Endometrium (tissue), 2 donors: Measurements from ENCODE around the gene MAML3.

Source experiments
- FAIRE-seq: peaks from 2 replicates; lab custom pipeline; 2012; peaks lifted over from hg19 to GRCh38; lab: Jason Lieb, UNC
- donor health status: control.
- donor health status: control.

Gene MAML3

GRCh38 chr4:140156529-140157171 is 2.7 kb upstream of the MAML3 start:
- FAIRE-seq: no peak

DNA sequence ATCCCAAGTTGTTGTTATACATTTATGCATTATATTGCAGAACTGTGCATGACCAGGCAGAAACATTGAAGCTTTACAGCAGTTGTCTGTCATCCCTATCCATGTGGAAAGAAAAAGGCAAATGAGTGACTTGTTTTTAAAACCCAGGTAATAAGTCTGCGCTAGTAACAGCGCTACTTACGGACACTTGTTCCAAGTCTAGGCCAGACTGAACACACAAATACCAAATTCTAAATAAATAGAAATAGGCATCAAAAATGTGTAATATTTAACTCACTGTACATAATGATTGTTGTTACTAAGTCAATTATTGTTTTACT is 548 bp upstream of the MAML3 start:
- FAIRE-seq: no peak

DNA sequence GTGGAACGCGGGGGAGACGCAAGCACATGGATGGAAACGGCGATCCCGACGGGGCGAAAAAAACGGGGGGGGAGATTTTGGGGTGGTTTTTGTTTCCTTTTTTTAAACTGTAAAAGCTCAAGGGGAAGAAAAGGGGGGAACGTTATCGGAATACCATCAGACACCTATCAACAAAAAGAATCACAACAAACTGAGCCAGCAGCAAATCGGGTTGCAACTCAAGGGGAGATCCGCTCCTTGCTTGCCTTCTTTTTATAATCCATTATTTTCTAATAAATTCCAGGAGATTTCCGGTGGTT is 616 bp downstream of the MAML3 start:
- FAIRE-seq: no peak

- FAIRE-seq: no peak
Measured at GRCh38 chr4:140152751-140153418, 1.1 kb downstream of the MAML3 start.

GRCh38 chr4:140152013-140152703 is 1.8 kb downstream of the MAML3 start:
- FAIRE-seq: no peak

GRCh38 chr4:140151699-140152012 is 2.3 kb downstream of the MAML3 start:
- no peak for FAIRE-seq

DNA sequence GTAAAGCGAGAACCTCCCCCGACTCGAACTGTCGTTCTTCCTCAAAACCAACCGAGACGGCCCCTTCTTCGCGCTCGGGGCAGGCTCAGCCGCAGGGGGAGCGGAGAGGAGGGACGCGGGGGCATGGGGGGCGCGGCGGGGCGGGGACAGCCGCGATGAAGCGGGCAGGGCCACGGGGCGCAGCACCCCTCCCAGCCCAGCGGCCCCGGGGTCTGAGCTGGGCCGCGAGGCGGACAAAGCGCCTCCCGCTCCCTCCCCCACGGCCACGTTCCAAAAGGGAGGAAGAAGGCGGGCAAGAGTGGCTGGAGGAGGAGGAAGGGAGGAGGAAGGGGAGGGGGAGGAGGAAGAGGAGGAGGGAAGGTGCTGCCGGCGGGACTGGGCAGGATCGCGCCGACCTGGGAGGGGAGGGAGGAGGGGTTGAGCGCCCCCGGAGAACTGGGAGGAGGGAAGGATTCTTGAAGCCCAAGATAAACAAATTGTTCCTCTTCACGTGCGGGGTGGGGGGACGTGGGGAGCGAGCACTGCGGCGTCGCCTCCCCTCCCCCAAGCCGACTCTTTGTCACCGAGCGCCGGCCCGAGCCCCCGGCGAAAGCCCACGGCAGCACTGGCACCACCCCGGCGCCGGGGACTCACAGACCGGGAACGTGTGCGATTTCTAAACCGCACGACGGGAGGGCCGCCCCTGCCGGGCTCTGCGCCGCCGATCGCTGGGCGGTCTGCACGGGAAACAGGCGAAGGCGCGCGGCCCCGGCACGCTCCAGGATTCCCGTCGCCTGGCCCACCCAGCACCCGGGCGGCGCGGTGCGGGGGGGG is 2.9 kb downstream of the MAML3 start:
- FAIRE-seq: no peak

DNA sequence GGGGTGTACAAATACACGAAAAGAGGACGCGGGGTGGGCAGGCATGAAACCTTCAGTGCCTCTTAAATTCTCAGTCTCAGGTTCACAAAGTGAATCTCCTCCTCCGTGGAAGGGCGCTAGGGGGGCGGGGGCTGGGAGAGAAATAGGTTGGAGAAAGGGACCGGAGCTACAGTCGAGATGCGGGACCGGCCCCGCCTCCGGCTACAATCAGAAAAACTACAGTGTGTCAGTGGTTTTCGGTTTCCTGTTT is 3.4 kb downstream of the MAML3 start:
- peak; percentile 74 for FAIRE-seq

DNA sequence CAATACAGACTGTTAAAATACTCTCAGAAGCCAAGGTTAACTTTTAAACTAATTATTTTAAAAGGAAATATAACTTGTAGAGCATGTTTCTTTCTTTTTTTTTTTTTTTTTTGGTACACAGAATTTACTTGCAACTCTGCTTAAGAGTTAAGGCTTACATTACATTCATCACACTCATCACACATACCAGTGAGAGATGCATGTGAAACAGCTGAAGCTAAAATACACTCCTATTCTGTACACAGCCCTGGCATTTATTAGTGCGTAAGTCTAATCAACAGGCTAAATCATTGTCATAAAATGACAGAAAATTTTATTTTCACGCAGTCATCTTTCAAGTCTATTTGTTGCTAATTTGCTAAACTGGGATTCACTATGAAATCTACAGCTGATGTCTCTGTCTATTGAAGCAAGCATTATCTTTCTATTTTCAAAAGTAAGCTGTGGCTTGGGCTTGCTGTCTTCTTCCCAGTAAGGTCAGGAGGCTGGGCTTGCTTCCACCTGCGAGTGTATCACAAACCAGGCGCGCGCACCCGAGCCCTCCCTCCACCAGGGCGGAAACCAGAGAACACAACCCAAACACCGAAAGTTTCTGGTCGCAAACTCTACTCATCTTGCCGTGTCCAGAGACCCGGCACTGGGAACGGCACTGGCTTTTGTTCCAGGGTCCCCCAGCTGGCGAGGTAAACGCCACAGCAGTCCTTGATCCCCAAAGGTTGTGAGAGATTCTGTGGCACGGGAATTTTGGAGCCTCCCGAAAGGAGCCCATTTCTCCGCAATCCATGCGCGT is 3.9 kb downstream of the MAML3 start:
- peak; percentile 50 for FAIRE-seq

DNA sequence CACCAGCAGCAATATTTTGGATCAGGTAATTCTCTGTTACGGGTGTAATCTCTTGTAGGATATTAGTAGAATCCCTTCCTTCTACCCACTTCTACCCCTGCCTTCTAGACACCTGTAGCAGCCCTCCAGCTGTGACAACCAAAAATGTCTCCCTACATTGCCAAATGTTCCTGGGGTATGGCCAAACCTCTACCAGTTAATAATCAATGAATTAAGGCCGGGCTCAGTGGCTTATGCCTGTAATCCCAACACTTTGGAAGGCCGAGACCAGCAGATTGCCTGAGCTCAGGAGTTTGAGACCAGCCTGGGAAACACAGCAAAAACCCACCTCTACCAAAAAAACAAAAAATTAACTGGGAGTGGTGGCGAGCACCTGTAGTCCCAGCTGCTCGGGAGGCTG is 9.9 kb downstream of the MAML3 start:
- no peak for FAIRE-seq

DNA sequence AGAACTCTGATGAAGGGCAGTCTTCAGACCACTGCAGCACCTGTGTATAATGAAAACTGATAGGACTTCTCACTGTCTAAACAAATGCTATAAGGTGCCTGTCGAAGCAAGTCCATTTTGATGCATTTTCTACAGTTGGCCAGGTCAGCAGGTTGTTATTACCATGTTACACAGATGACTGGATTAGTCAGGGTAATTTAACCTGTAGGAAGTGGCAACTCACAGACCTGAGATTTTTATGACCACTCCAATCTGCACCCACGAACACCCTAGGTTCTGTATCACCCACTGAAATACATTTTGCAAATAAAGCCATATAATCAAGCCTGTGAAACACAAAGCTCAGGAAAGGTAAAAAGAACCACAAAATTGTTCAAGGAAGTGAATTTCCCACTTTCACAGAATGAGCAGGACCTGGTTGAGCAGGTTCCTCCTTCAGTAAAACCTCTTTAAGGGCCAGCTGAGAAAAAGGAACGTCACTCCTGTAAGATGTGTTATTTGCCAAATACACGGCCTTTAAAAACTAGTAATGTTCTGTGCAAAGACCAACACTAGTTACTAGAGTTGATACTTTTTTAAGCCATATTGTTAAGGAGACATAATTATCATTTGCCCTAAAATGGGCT is 12.7 kb downstream of the MAML3 start:
- FAIRE-seq: no peak

DNA sequence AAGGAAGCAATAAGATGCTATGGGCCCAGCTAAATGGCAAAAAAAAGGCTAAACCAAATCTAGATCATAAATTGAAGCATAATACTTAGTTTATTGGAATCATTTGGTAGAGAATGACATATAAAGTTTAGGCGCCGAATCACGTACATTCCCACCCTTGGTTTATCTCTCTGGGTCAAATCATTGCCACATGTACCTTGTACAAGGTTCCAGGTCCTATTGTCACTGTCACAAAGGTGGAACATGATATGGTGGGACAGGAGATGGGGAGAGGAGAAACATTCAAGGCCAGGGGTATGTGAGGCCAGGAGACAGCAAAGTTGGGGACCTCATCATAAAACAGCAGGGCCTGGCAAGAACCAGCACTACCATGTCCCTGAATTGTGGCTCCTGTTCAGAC is 13.4 kb downstream of the MAML3 start:
- FAIRE-seq: no peak

DNA sequence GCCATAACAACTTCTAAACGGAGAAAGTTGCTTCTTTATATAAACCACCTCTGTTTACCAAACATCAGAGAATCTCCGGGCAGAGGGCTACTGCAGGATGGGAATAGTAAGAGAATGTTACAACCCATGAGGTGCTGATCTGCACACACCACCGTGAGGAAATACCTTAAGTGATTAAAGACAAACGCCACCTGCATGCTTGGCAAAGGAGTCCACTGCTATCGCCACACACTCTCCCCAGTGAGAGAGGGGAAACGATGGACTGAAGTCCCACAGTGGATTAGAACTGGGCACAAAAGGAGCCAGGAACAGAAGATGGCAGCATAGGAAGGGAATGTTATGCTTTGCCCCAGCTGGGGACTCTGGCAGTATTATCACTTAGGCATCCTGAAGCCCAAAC is 15.6 kb downstream of the MAML3 start:
- FAIRE-seq: no peak

DNA sequence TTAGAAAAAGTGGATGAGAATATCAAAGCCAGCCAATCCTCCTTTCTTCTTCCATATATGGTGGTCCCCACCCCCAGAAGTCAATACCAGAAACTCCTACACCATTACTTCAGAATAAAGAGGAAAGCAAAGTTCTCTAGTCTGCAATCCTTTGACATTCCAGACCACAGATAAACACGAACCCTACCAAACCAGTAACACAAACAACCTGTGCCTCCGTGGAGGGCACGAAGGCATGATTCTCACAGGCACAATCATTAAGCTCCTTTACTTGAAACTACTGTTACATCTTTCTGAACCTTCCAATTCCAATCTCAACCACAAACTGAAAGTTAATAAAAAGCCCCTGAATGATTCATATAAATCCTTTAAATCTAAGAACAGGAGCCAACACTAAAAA is 16.3 kb downstream of the MAML3 start:
- FAIRE-seq: no peak

GRCh38 chr4:140136509-140136908 is 17.5 kb downstream of the MAML3 start:
- no peak for FAIRE-seq

- no peak for FAIRE-seq
Measured at GRCh38 chr4:140135529-140136088, 18.4 kb downstream of the MAML3 start.

GRCh38 chr4:140134746-140135425 is 19.1 kb downstream of the MAML3 start:
- FAIRE-seq: no peak

DNA sequence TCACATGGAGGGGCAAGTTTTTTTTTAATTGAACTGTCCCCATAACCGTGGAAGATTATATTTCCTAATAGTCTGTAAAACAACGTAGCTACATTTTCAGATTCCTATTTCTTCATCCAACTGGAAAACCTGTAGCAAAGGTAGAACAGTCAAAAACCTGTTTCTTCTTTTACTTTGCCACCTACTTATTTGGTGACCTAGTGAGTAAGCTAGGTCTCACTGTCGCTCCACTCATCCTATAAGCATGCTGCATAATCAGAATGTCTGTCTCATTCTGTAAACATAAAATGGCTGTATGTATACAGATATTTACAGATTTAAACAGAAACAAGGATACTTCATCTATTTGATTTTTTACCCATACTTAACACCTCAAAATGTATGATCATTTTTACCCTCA is 20.4 kb downstream of the MAML3 start:
- no peak for FAIRE-seq

GRCh38 chr4:140131675-140132229 is 22.2 kb downstream of the MAML3 start:
- no peak for FAIRE-seq

DNA sequence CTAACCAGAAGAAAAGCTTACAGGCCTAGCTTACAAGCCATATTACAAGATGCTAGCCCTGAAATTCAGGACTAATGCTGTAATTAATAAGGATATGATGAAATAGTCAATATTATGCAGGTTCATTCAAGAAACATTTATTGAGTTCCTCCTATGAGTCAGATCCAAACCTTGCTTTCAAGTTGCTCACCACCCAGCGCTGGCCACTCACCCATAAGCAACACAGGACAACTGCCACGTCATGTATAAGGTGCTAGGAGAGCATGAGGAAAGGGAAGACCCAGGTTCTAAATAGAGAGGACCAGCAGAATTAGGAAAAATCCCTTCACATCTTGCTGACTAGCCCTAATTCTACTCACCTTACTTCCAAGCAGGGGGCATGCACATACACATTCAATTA is 23.3 kb downstream of the MAML3 start:
- no peak for FAIRE-seq

GRCh38 chr4:140127422-140127821 is 26.6 kb downstream of the MAML3 start:
- no peak for FAIRE-seq
